H9 (cell line): Measurements from ENCODE around the gene PTPN12. TPM values are rescaled to one million over a fixed set of nuclear protein-coding genes. Genes with fewer than 3 reads are reported as not detected.

ENCODE experiments used
- DNase-seq: peaks from one replicate; pipeline ENCODE4 v3.0.0-alpha.2; 2017
- H2AFZ ChIP-seq: one replicate; pipeline ENCODE4 v1.6.1; 2013; ENCODE audit warnings: mild to moderate bottlenecking, low read length, control low read depth, moderate library complexity
- H2AK5ac ChIP-seq: 2 replicates; pipeline ENCODE4 v1.6.1; 2013; ENCODE audit warnings: low read length, control low read depth, mixed read lengths; ENCODE audit not compliant: insufficient read length
- H2BK120ac ChIP-seq: one replicate; pipeline ENCODE4 v1.6.1; 2013; ENCODE audit warnings: low read depth, mild to moderate bottlenecking, low read length, control low read depth, inconsistent platforms; ENCODE audit not compliant: poor library complexity, severe bottlenecking
- H2BK12ac ChIP-seq: 2 replicates; pipeline ENCODE4 v1.6.1; 2013; ENCODE audit warnings: low read length, control low read depth, mixed read lengths, low read depth; ENCODE audit not compliant: insufficient read length
- H2BK15ac ChIP-seq: 2 replicates; pipeline ENCODE4 v1.6.1; 2013; ENCODE audit warnings: low read depth, low read length, control low read depth
- H2BK20ac ChIP-seq: one replicate; pipeline ENCODE4 v1.6.1; 2013; ENCODE audit warnings: low read depth, mild to moderate bottlenecking, low read length, control low read depth, inconsistent platforms; ENCODE audit not compliant: poor library complexity, severe bottlenecking
- H2BK5ac ChIP-seq: 2 replicates; pipeline ENCODE4 v1.6.1; 2013; ENCODE audit warnings: low read length, control low read depth, mixed read lengths; ENCODE audit not compliant: insufficient read length
- H3K14ac ChIP-seq: 2 replicates; pipeline ENCODE4 v1.6.1; 2013; ENCODE audit warnings: low read length, control low read depth; ENCODE audit not compliant: insufficient read depth
- H3K18ac ChIP-seq: 2 replicates; pipeline ENCODE4 v1.6.1; 2013; ENCODE audit warnings: low read depth, mild to moderate bottlenecking, mixed read lengths, low read length, control low read depth; ENCODE audit not compliant: insufficient read length
- H3K23ac ChIP-seq: 2 replicates; pipeline ENCODE4 v1.6.1; 2013; ENCODE audit warnings: low read length, control low read depth, mixed read lengths, low read depth; ENCODE audit not compliant: insufficient read length
- H3K23me2 ChIP-seq: 2 replicates; pipeline ENCODE4 v1.6.1; 2013; ENCODE audit warnings: low read depth, mild to moderate bottlenecking, mixed read lengths, low read length, control low read depth; ENCODE audit not compliant: insufficient read length, poor library complexity, severe bottlenecking
- H3K27ac ChIP-seq: 2 replicates; pipeline ENCODE4 v1.5.1; 2013; ENCODE audit warnings: low read length, control low read depth, mixed read lengths, low read depth; ENCODE audit not compliant: insufficient read length
- H3K27me3 ChIP-seq: 2 replicates; pipeline ENCODE4 v1.6.1; 2013; ENCODE audit warnings: low read length, control low read depth, inconsistent platforms; ENCODE audit not compliant: insufficient read depth
- H3K4ac ChIP-seq: 2 replicates; pipeline ENCODE4 v1.6.1; 2013; ENCODE audit warnings: low read depth, mild to moderate bottlenecking, control low read depth, inconsistent platforms, low read length, moderate library complexity
- H3K4me1 ChIP-seq: 2 replicates; pipeline ENCODE4 v1.6.1; 2013; ENCODE audit warnings: low read length, control low read depth, inconsistent platforms; ENCODE audit not compliant: insufficient read depth
- H3K4me2 ChIP-seq: 2 replicates; pipeline ENCODE4 v1.6.1; 2013; ENCODE audit warnings: low read length, control low read depth, mixed read lengths; ENCODE audit not compliant: insufficient read length, insufficient read depth
- H3K56ac ChIP-seq: 2 replicates; pipeline ENCODE4 v1.6.1; 2013; ENCODE audit warnings: low read depth, mild to moderate bottlenecking, mixed read lengths, low read length, control low read depth; ENCODE audit not compliant: insufficient read length
- H3K79me1 ChIP-seq: 2 replicates; pipeline ENCODE4 v1.6.1; 2013; ENCODE audit warnings: low read depth, mild to moderate bottlenecking, moderate library complexity, low read length, control low read depth, inconsistent platforms; ENCODE audit not compliant: insufficient read depth, poor library complexity, severe bottlenecking
- H3K79me2 ChIP-seq: 2 replicates; pipeline ENCODE4 v1.6.1; 2013; ENCODE audit warnings: low read length, control low read depth, inconsistent platforms; ENCODE audit not compliant: insufficient read depth
- H3K9ac ChIP-seq: 2 replicates; pipeline ENCODE4 v1.6.1; 2013; ENCODE audit warnings: low read length, control low read depth, mixed read lengths; ENCODE audit not compliant: insufficient read length; ENCODE audit errors: extremely low read depth
- H3K9me3 ChIP-seq: one replicate; pipeline ENCODE4 v1.6.1; 2013; ENCODE audit warnings: low read depth, low read length, inconsistent platforms; ENCODE audit not compliant: control insufficient read depth
- H3T11ph ChIP-seq: one replicate; pipeline ENCODE4 v1.6.1; 2013; ENCODE audit warnings: mild to moderate bottlenecking, low read length, control low read depth, inconsistent platforms
- H4K20me1 ChIP-seq: one replicate; pipeline ENCODE4 v1.6.1; 2013; ENCODE audit not compliant: control insufficient read depth, insufficient read length, insufficient read depth
- H4K5ac ChIP-seq: 2 replicates; pipeline ENCODE4 v1.6.1; 2013; ENCODE audit warnings: low read depth, mild to moderate bottlenecking, mixed read lengths, low read length, control low read depth; ENCODE audit not compliant: insufficient read length
- H4K8ac ChIP-seq: replicated peaks from 2 replicates; pipeline ENCODE4 v1.6.1; 2013; ENCODE audit warnings: low read length, control low read depth, mixed read lengths, low read depth; ENCODE audit not compliant: insufficient read length
- H4K91ac ChIP-seq: 2 replicates; pipeline ENCODE4 v1.6.1; 2013; ENCODE audit warnings: low read depth, mild to moderate bottlenecking, moderate library complexity, mixed read lengths, low read length, control low read depth; ENCODE audit not compliant: insufficient read length
- H3K27ac Mint-ChIP-seq, 3 experiments: 2 replicates in 2 of 3; 3 replicates in 1 of 3; pipeline ENCODE4 v1.8.0; 2020 to 2021; ENCODE audit warnings: mixed read lengths in 3 of 3, mild to moderate bottlenecking in 1 of 3, moderate library complexity in 1 of 3
- H3K27me3 Mint-ChIP-seq: 2 replicates; pipeline ENCODE4 v1.8.0; 2021; ENCODE audit warnings: low read depth, mild to moderate bottlenecking, moderate library complexity, mixed read lengths
- H3K36me3 Mint-ChIP-seq, 3 experiments: 2 replicates in 2 of 3; 3 replicates in 1 of 3; pipeline ENCODE4 v1.8.0; 2020 to 2021; ENCODE audit warnings: low read depth in 3 of 3, mixed read lengths in 3 of 3; ENCODE audit not compliant: insufficient read depth in 1 of 3
- H3K4me1 Mint-ChIP-seq, 2 experiments: 2 replicates each; pipeline ENCODE4 v1.8.0; 2020; ENCODE audit warnings: mixed read lengths in 2 of 2
- H3K4me3 Mint-ChIP-seq, 2 experiments: 2 replicates in 1 of 2; 3 replicates in 1 of 2; pipeline ENCODE4 v1.8.0; 2020 to 2021; ENCODE audit warnings: mild to moderate bottlenecking in 2 of 2, mixed read lengths in 2 of 2, moderate library complexity in 1 of 2
- H3K9me3 Mint-ChIP-seq, 2 experiments: 2 replicates in 1 of 2; 3 replicates in 1 of 2; pipeline ENCODE4 v1.8.0; 2020; ENCODE audit warnings: mild to moderate bottlenecking in 2 of 2, mixed read lengths in 2 of 2, moderate library complexity in 1 of 2
- CTCF ChIP-seq: fragments of 200-600 bp; sonication (generic); conservative IDR thresholded peaks from 3 replicates; pipeline ENCODE4 v1.8.0; 2021; ENCODE audit warnings: antibody characterized with exemption, mild to moderate bottlenecking
- WGBS: extraction: QIAGEN DNeasy Blood & Tissue Kit; methylation state at CpG from one replicate; pipeline ENCODE4 v1.1.7; 2013; ENCODE audit warnings: missing lambda C conversion rate, low lambda C conversion rate, mixed read lengths; ENCODE audit not compliant: insufficient read length; ENCODE audit errors: extremely low coverage; 5-methylcytosine and 5-hydroxymethylcytosine counted together
- total RNA-seq: library from RNA; stranded (reverse); gene quantifications from 2 replicates; pipeline ENCODE4 v1.2.1, GENCODE V29; 2021

PTPN12 gene
- total RNA-seq, 1 experiment from 2014 or later = 128 TPM

GRCh38 chr7:77644774-77645173 is 107.7 kb downstream of the PTPN12 start:
- Histone ChIP-seq H3K4me1 (no peaks in the 10 kb centered on the region), H3K9ac (no peak overlapping the region), H3K27me3 (no peaks in the 10 kb centered on the region), H3T11ph (no peak overlapping the region), H3K14ac (no peak overlapping the region), H3K4ac (no peak overlapping the region), H2AFZ (no peak overlapping the region), H3K9me3 (no peaks in the 10 kb centered on the region), H3K23ac (no peak overlapping the region), H2BK120ac (no peak overlapping the region), H2AK5ac (no peak overlapping the region), H2BK12ac (no peak overlapping the region), H3K23me2 (no peaks in the 10 kb centered on the region), H2BK15ac (no peak overlapping the region), H3K79me1 (no peaks in the 10 kb centered on the region), H3K18ac (no peak overlapping the region), H2BK20ac (no peak overlapping the region), H4K5ac (no peak overlapping the region), H3K79me2 (no peaks in the 10 kb centered on the region), H3K56ac (no peak overlapping the region), H3K4me2 (no peak overlapping the region), H4K20me1 (no peaks in the 10 kb centered on the region), H2BK5ac (no peak overlapping the region), H4K8ac (no peak overlapping the region), H3K27ac (no peak overlapping the region), H4K91ac (no peak overlapping the region)
- Mint-ChIP-seq H3K36me3 (peaks cover 19 to 68% (median 35%) of the 10 kb centered on the region in 3 experiments), H3K27me3 (peaks cover 1% of the 10 kb centered on the region; the same call in 1 of the 2 replicates), H3K4me1 (no peaks in the 10 kb centered on the region), H3K9me3 (no peaks in the 10 kb centered on the region), H3K4me3 (no peak overlapping the region), H3K27ac (peak overlapping the region in 2 of 3 experiments; percentile 49 to 70; a peak in 3 of 7 replicates)
- no peak for DNase-seq
- WGBS = no CpG with 5 or more reads among the region's 4 CpGs
- TF ChIP-seq CTCF = no peak
